ENCODE measurements around the gene TM4SF5.

The TM4SF5 gene

DNA sequence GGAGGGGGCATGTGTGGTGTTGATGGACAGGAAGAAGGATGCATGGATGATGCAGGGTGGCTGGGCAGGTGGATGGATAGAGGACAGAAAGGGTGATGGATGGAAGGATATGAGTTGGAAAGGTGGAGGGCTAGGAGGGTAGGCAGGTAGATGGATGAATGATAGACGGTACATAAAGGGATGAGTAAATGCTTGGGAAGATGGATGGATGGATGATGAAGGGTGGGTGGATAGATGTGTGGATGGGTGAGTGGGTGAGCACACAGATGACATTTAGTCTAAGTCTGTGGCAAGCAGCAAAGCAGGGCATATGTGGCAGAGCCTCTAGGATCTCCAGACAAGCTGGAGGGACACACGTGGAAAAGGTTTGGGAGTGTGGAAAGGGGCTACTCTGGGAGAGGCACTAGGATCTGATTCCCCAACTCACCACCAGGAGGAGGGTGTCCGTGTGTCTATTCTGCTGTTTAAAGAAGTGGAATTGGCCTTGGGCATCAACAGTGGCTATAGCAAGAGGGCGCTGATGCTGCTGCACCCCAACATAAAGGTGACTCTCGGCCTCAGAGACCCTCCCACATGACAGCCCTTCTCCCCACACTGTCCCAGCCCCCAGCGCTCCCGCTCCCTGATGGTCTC lies 43.5 kb downstream of the TM4SF5 start:
- H3K4me2 ChIP-seq: no peak overlapping the region
- H3K27me3 ChIP-seq (ENCODE audit: insufficient read depth, low read depth): no peaks in the 10 kb centered on the region
- no peak overlapping the region for H3K4me3 ChIP-seq (IDR thresholded peaks at IDR 0.05; ENCODE audit: insufficient read depth, low read depth, low read length)
- TF ChIP-seq, protein P1, sequence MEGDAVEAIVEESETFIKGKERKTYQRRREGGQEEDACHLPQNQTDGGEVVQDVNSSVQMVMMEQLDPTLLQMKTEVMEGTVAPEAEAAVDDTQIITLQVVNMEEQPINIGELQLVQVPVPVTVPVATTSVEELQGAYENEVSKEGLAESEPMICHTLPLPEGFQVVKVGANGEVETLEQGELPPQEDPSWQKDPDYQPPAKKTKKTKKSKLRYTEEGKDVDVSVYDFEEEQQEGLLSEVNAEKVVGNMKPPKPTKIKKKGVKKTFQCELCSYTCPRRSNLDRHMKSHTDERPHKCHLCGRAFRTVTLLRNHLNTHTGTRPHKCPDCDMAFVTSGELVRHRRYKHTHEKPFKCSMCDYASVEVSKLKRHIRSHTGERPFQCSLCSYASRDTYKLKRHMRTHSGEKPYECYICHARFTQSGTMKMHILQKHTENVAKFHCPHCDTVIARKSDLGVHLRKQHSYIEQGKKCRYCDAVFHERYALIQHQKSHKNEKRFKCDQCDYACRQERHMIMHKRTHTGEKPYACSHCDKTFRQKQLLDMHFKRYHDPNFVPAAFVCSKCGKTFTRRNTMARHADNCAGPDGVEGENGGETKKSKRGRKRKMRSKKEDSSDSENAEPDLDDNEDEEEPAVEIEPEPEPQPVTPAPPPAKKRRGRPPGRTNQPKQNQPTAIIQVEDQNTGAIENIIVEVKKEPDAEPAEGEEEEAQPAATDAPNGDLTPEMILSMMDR (conservative IDR thresholded peaks at IDR 0.05; ENCODE audit: low read depth, low read length): no peak
- H3K36me3 ChIP-seq (ENCODE audit: insufficient read depth): no peaks in the 10 kb centered on the region
- H3K4me1 ChIP-seq (ENCODE audit: low read depth, poor library complexity, severe bottlenecking): no peaks in the 10 kb centered on the region
- H3K9ac ChIP-seq: no peak overlapping the region
- no peak overlapping the region for H2AFZ ChIP-seq (ENCODE audit: low read depth)
- no peaks in the 10 kb centered on the region for H4K20me1 ChIP-seq (ENCODE audit: insufficient read depth)
- no peaks in the 10 kb centered on the region for H3K79me2 ChIP-seq (ENCODE audit: insufficient read depth, low read depth)
- no peak overlapping the region for H3K27ac ChIP-seq

GRCh38 chr17:4816826-4817225 lies 45.1 kb downstream of the TM4SF5 start:
- H4K20me1 ChIP-seq (ENCODE audit: insufficient read depth): no peaks in the 10 kb centered on the region
- no peaks in the 10 kb centered on the region for H3K4me1 ChIP-seq (ENCODE audit: low read depth, poor library complexity, severe bottlenecking)
- no peak overlapping the region for H3K4me2 ChIP-seq
- no peaks in the 10 kb centered on the region for H3K36me3 ChIP-seq (ENCODE audit: insufficient read depth)
- no peaks in the 10 kb centered on the region for H3K79me2 ChIP-seq (ENCODE audit: insufficient read depth, low read depth)
- TF ChIP-seq, protein P1 (conservative IDR thresholded peaks at IDR 0.05; ENCODE audit: low read depth, low read length): no peak
- H3K9ac ChIP-seq: no peak overlapping the region
- H3K27ac ChIP-seq: no peak overlapping the region
- H3K4me3 ChIP-seq (IDR thresholded peaks at IDR 0.05; ENCODE audit: insufficient read depth, low read depth, low read length): no peak overlapping the region
- H2AFZ ChIP-seq (ENCODE audit: low read depth): no peak overlapping the region
- H3K27me3 ChIP-seq (ENCODE audit: insufficient read depth, low read depth): no peaks in the 10 kb centered on the region

DNA sequence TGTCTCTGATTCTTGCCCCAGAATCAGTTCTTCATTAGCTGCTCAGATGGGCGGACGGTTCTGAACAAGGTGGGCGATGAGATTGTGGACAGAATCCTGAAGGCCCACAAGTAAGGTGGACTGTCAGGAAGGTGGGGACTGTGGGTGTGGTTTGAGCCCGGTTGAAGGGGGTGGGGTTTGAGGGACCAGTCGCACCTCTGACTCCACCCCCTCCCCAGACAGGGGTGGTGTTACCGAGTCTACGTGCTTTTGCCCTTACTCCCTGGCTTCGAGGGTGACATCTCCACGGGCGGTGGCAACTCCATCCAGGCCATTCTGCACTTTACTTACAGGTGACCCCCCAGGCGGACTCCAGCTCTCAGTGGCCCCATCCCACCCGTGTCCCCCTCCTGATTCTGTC lies 46.6 kb downstream of the TM4SF5 start:
- no peaks in the 10 kb centered on the region for H3K79me2 ChIP-seq (ENCODE audit: insufficient read depth, low read depth)
- TF ChIP-seq, protein P1 (conservative IDR thresholded peaks at IDR 0.05; ENCODE audit: low read depth, low read length): no peak
- H4K20me1 ChIP-seq (ENCODE audit: insufficient read depth): no peaks in the 10 kb centered on the region
- no peaks in the 10 kb centered on the region for H3K27me3 ChIP-seq (ENCODE audit: insufficient read depth, low read depth)
- no peaks in the 10 kb centered on the region for H3K4me1 ChIP-seq (ENCODE audit: low read depth, poor library complexity, severe bottlenecking)
- H3K27ac ChIP-seq: no peak overlapping the region
- H3K36me3 ChIP-seq (ENCODE audit: insufficient read depth): no peaks in the 10 kb centered on the region
- no peak overlapping the region for H3K9ac ChIP-seq
- H2AFZ ChIP-seq (ENCODE audit: low read depth): no peak overlapping the region
- no peak overlapping the region for H3K4me3 ChIP-seq (IDR thresholded peaks at IDR 0.05; ENCODE audit: insufficient read depth, low read depth, low read length)
- no peak overlapping the region for H3K4me2 ChIP-seq

DNA sequence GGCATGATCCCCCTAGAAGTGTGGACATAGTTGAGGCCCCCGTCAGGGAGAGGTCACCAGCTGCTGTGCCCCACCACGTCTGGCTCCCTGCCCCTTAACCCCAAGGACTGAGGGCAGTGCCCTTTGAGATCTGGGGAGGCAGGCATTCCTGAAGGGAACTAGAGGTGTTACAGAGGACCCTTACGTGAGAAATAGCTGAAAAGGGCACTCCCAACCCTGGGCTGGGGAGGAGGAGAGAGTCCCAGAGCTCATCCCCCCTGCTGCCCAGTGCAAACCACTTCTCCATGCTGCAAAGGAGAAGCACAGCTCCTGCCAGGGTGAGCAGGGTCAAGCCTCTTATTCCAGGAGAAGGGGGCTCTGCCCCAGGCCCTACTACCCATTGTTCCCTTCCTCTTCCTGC lies 51.1 kb downstream of the TM4SF5 start:
- Histone ChIP-seq H3K9ac (no peak overlapping the region), H3K27me3 (ENCODE audit: insufficient read depth, low read depth) (no peaks in the 10 kb centered on the region), H3K27ac (no peak overlapping the region), H3K36me3 (ENCODE audit: insufficient read depth) (no peaks in the 10 kb centered on the region), H3K4me2 (no peak overlapping the region), H2AFZ (ENCODE audit: low read depth) (no peak overlapping the region), H3K4me3 (IDR thresholded peaks at IDR 0.05; ENCODE audit: insufficient read depth, low read depth, low read length) (no peak overlapping the region), H3K4me1 (ENCODE audit: low read depth, poor library complexity, severe bottlenecking) (no peaks in the 10 kb centered on the region), H3K79me2 (ENCODE audit: insufficient read depth, low read depth) (no peaks in the 10 kb centered on the region), H4K20me1 (ENCODE audit: insufficient read depth) (no peaks in the 10 kb centered on the region)
- TF ChIP-seq, protein P1 (conservative IDR thresholded peaks at IDR 0.05; ENCODE audit: low read depth, low read length): no peak
